ENCODE data around the gene ALG3. TPM values are rescaled to one million over a fixed set of nuclear protein-coding genes. Genes with fewer than 3 reads are reported as not detected.

ALG3 gene
- total and polyA plus RNA-seq, 9 of the 15 experiments (the other 6 are each of a cell fraction or from before 2014, with no cell fraction given): 37.5 to 107 (median 80.1) TPM

DNA sequence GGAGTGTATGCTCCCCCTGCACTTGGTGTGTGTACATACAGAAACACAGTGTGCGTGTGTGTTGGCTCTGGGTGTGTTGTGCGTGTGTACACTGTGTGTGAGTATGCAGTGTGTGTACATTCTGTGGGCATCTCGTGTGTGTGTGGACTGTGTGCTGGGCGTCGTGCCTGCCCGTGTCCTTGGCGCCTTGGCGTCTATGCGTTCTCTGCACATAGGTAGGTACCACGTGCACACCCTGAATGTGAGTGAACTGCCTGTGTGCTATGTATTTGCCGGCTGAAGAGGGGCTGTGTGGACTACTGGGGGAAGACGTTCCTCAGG is 26.6 kb upstream of the ALG3 start:
- ATAC-seq (no peak), DNase-seq (ENCODE audit: extremely low read depth in 1 of 4, low spot score in 3 of 4) (no peak), FAIRE-seq (no peak)
- H3K4me1 ChIP-seq (replicated peaks in 1 of 2; ENCODE audit: control insufficient read depth in 2 of 2, insufficient read depth in 2 of 2, low read length in 2 of 2): peaks cover 0 to 8% of the 10 kb centered on the region in 2 experiments; a peak in 1 of 5 replicates
- no peaks in the 10 kb centered on the region for H3K9me1 ChIP-seq (ENCODE audit: control insufficient read depth, insufficient read depth, low read length)
- intact Hi-C loops (cut with micrococcal nuclease) (no loop called here), in situ Hi-C loops (cut with MboI) (no loop called here)
- peaks cover 38 to 43% of the 10 kb centered on the region in 2 experiments for H3K27me3 ChIP-seq (ENCODE audit: control insufficient read depth in 2 of 2, insufficient read depth in 2 of 2, low read length in 2 of 2)
- CTCF ChIA-PET (ENCODE audit: low intra/inter-chr PET ratio): no interaction called here
- POLR2A ChIA-PET: no interaction called here
- no peaks in the 10 kb centered on the region; the same call in 1 of the 2 replicates for H4K20me1 ChIP-seq (replicated peaks; ENCODE audit: control insufficient read depth, insufficient read depth, low read length)
- no peak overlapping the region for H3K27ac ChIP-seq (ENCODE audit: extremely low read depth, low read depth, low read length)
- no peak overlapping the region for H3K9ac ChIP-seq (ENCODE audit: insufficient read depth in 1 of 2, low read depth in 2 of 2, low read length in 2 of 2)
- H3K79me2 ChIP-seq (ENCODE audit: control insufficient read depth, insufficient read depth, low read length): no peaks in the 10 kb centered on the region
- 0 out of 2 replicates have a peak, but pooled peaks have one; percentile 24 for TF ChIP-seq CBFB (CRISPR knock-in tag; IDR thresholded peaks at IDR 0.05)
- TF ChIP-seq SMAD3 (CRISPR knock-in tag; conservative IDR thresholded peaks at IDR 0.05): no peak
- no peak for TF ChIP-seq U2AF2 (optimal IDR thresholded peaks at IDR 0.05; ENCODE audit: low read depth, low read length)
- TF ChIP-seq, protein P1, sequence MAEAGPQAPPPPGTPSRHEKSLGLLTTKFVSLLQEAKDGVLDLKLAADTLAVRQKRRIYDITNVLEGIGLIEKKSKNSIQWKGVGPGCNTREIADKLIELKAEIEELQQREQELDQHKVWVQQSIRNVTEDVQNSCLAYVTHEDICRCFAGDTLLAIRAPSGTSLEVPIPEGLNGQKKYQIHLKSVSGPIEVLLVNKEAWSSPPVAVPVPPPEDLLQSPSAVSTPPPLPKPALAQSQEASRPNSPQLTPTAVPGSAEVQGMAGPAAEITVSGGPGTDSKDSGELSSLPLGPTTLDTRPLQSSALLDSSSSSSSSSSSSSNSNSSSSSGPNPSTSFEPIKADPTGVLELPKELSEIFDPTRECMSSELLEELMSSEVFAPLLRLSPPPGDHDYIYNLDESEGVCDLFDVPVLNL (CRISPR knock-in tag; IDR thresholded peaks at IDR 0.05; ENCODE audit: low read depth): no peak
- no peak for TF ChIP-seq STAG1 (CRISPR knock-in tag; IDR thresholded peaks at IDR 0.05; ENCODE audit: borderline replicate concordance)
- no peaks in the 10 kb centered on the region for H3K36me3 ChIP-seq (ENCODE audit: control insufficient read depth, insufficient read depth, low read length)
- H3K4me2 ChIP-seq (ENCODE audit: insufficient read depth, low read length): no peak overlapping the region
- WGBS (ENCODE audit: insufficient coverage, low coverage, missing lambda C conversion rate): 39% methylated on average over 12 of the region's 12 CpGs
- no peak overlapping the region for H3K4me3 ChIP-seq
- H2AFZ ChIP-seq (ENCODE audit: low read depth, low read length): 0 out of 2 replicates have a peak overlapping the region, but pooled peaks have one; percentile 24
- no peaks in the 10 kb centered on the region for H3K9me3 ChIP-seq (replicated peaks; ENCODE audit: control insufficient read depth, insufficient read depth, low read depth, low read length)
- BruUV-seq (replicated peaks): no TSS peak

DNA sequence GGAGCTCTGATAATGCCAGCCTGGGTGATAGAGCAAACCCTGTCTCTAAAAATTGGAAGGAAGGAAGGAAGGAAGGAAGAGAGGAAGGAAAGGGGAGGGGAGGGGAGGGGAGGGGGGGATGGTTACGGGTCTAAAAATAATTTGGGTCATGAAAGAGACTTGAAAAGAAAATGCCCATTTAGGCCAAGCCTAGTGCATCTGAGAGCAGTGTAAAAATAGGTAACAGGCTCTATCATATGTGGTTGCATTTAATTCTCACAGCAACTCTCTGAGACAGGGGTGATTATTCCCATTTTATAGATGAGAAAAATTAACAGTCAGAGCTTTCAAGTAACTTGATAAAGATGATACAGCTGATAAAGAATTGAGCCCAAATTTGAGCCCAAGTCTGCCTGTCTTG is 23.5 kb upstream of the ALG3 start:
- intact Hi-C loops (cut with micrococcal nuclease): no loop called here
- no TSS peak for BruUV-seq (replicated peaks)
- DNase-seq (ENCODE audit: extremely low read depth in 1 of 4, low spot score in 3 of 4) (no peak), ATAC-seq (no peak), FAIRE-seq (no peak)
- H3K79me2 ChIP-seq (ENCODE audit: control insufficient read depth, insufficient read depth, low read length): no peaks in the 10 kb centered on the region
- H3K9me3 ChIP-seq (replicated peaks; ENCODE audit: control insufficient read depth, insufficient read depth, low read depth, low read length): no peaks in the 10 kb centered on the region
- WGBS (ENCODE audit: insufficient coverage, low coverage, missing lambda C conversion rate): 20% methylated on average over 1 of the region's 1 CpG
- no peaks in the 10 kb centered on the region for H3K9me1 ChIP-seq (ENCODE audit: control insufficient read depth, insufficient read depth, low read length)
- ChIA-PET CTCF (ENCODE audit: low intra/inter-chr PET ratio) (no interaction called here), POLR2A (no interaction called here)
- no peak overlapping the region for H3K27ac ChIP-seq (ENCODE audit: extremely low read depth, low read depth, low read length)
- no peaks in the 10 kb centered on the region for H3K36me3 ChIP-seq (ENCODE audit: control insufficient read depth, insufficient read depth, low read length)
- H3K27me3 ChIP-seq (ENCODE audit: control insufficient read depth in 2 of 2, insufficient read depth in 2 of 2, low read length in 2 of 2): peaks cover 19 to 21% of the 10 kb centered on the region in 2 experiments
- peaks cover 0 to 8% of the 10 kb centered on the region in 2 experiments; a peak in 1 of 5 replicates for H3K4me1 ChIP-seq (replicated peaks in 1 of 2; ENCODE audit: control insufficient read depth in 2 of 2, insufficient read depth in 2 of 2, low read length in 2 of 2)
- in situ Hi-C loops (cut with MboI): no loop called here
- no peak overlapping the region for H3K4me3 ChIP-seq
- no peaks in the 10 kb centered on the region; the same call in 1 of the 2 replicates for H4K20me1 ChIP-seq (replicated peaks; ENCODE audit: control insufficient read depth, insufficient read depth, low read length)
- no peak overlapping the region for H2AFZ ChIP-seq (ENCODE audit: low read depth, low read length)
- H3K9ac ChIP-seq (ENCODE audit: insufficient read depth in 1 of 2, low read depth in 2 of 2, low read length in 2 of 2): no peak overlapping the region
- no peak overlapping the region for H3K4me2 ChIP-seq (ENCODE audit: insufficient read depth, low read length)
- TF ChIP-seq HNRNPK (IDR thresholded peaks at IDR 0.05; ENCODE audit: low read depth, low read length, poor library complexity, severe bottlenecking) (peak; percentile 61), BRF1 (IDR thresholded peaks at IDR 0.05; ENCODE audit: borderline replicate concordance, extremely low read depth, insufficient read length) (no peak)

All from K562 (cell line).